RCC 7860 (cell line): ENCODE measurements around the gene RAB20.
"Not testable (repeated sequence)": the region's sequence is repeated elsewhere in the genome, so short reads cannot be mapped to it uniquely, and the experiment has no call there.

Experiments
- DNase-seq: peaks from one replicate; pipeline ENCODE4 v3.0.0-alpha.2; 2015; ENCODE audit warnings: low spot score
- FAIRE-seq: peaks from 2 replicates; lab custom pipeline; 2012; peaks lifted over from hg19 to GRCh38; lab: Jason Lieb, UNC

RAB20 gene

GRCh38 chr13:110495376-110495775 is 66.1 kb downstream of the RAB20 start:
- FAIRE-seq, result no peak
- no peak for DNase-seq

- FAIRE-seq, result no peak
- no peak for DNase-seq
Observed at GRCh38 chr13:110493613-110494012, 67.9 kb downstream of the RAB20 start.

- no peak for FAIRE-seq
Observed at GRCh38 chr13:110492679-110493593, 68.6 kb downstream of the RAB20 start.

GRCh38 chr13:110491869-110492678 is 69.4 kb downstream of the RAB20 start:
- no peak for DNase-seq
- FAIRE-seq, result no peak

More at GRCh38 chr13:110492679-110493593, 68.6 kb downstream of the RAB20 start:
- DNase-seq, result no peak

- FAIRE-seq (no peak), DNase-seq (no peak)
Observed at GRCh38 chr13:110490009-110490770, 71.3 kb downstream of the RAB20 start.

- peak; percentile 25 for FAIRE-seq
- not testable (repeated sequence) for DNase-seq
Observed at GRCh38 chr13:110486880-110487279, 74.6 kb downstream of the RAB20 start.

GRCh38 chr13:110486061-110486715 is 75.3 kb downstream of the RAB20 start:
- FAIRE-seq (no peak), DNase-seq (no peak)

GRCh38 chr13:110485604-110486003 is 75.9 kb downstream of the RAB20 start:
- FAIRE-seq (no peak), DNase-seq (peak; percentile 75)

- DNase-seq (no peak), FAIRE-seq (no peak)
Observed at GRCh38 chr13:110484290-110485048, 77.1 kb downstream of the RAB20 start.

GRCh38 chr13:110483386-110483968 is 78.0 kb downstream of the RAB20 start:
- FAIRE-seq (no peak), DNase-seq (no peak)

- DNase-seq (no peak), FAIRE-seq (no peak)
Observed at GRCh38 chr13:110480161-110480560, 81.4 kb downstream of the RAB20 start.

- DNase-seq, result no peak
- no peak for FAIRE-seq
Observed at GRCh38 chr13:110479648-110480047, 81.9 kb downstream of the RAB20 start.

GRCh38 chr13:110479215-110479545 is 82.3 kb downstream of the RAB20 start:
- FAIRE-seq, result no peak

GRCh38 chr13:110478405-110479214 is 82.9 kb downstream of the RAB20 start:
- DNase-seq, result no peak
- FAIRE-seq, result no peak

More at GRCh38 chr13:110479215-110479545, 82.3 kb downstream of the RAB20 start:
- DNase-seq, result no peak

GRCh38 chr13:110477706-110478245 is 83.7 kb downstream of the RAB20 start:
- DNase-seq, result no peak
- no peak for FAIRE-seq

GRCh38 chr13:110476220-110476617 is 85.3 kb downstream of the RAB20 start:
- DNase-seq (no peak), FAIRE-seq (no peak)

- DNase-seq (no peak), FAIRE-seq (no peak)
Observed at GRCh38 chr13:110475550-110476219, 85.8 kb downstream of the RAB20 start.

- FAIRE-seq, result no peak
- DNase-seq, result no peak
Observed at GRCh38 chr13:110475117-110475516, 86.4 kb downstream of the RAB20 start.
